GM18867 (cell line): ENCODE measurements around the gene LDB3.

Source experiments
- ATAC-seq: cut with Tn5 transposase; IDR thresholded peaks from one replicate; pipeline ENCODE4 v1.9.1; 2021; ENCODE audit warnings: mild to moderate bottlenecking, moderate library complexity; ENCODE audit not compliant: unreplicated experiment

Gene LDB3

DNA sequence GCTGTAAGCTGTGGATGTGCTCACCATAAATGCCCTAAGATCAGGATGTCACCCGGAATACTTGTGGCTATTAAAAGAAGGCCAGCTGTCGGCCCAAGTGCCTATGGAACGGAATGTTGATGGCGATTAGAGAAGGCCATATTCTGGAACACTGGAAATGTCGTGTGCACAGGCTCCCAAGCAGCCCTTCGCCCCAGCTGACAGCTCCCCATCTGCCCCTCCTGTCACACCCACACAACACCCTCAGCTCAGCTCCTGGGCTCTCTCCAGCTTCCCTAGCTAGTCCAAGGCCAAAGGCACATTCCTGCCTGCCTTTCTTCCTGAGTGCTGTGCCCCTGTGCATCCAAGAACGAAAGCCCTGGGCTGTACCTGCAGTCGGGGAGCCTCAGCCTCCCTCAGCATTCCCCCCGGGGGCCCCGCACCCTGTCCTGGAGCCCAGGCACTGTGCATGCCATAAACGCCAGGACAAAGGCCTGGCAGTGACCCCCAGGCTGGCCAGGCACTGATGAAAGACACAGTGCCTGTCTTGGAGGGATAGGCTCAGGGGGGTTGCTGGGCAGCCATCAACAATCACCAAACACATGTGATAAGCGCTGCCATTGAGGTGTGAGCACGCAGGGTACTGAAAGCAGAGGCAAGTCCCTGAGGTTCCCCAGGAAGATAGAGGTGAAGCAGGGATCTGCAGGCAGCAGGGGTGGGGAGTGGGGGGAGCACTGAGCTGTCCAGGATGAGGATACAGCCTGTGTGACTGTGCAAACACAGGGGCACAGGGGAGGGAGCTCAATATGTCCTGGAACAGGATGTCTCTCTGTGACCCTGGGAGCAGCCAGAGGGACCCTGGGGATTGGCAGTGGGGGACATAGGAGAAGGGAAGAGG is 3.7 kb upstream of the LDB3 start:
- ATAC-seq = no peak

- no peak for ATAC-seq
These were observed 3.1 kb upstream of the LDB3 start for GRCh38 chr10:86665218-86665607.

DNA sequence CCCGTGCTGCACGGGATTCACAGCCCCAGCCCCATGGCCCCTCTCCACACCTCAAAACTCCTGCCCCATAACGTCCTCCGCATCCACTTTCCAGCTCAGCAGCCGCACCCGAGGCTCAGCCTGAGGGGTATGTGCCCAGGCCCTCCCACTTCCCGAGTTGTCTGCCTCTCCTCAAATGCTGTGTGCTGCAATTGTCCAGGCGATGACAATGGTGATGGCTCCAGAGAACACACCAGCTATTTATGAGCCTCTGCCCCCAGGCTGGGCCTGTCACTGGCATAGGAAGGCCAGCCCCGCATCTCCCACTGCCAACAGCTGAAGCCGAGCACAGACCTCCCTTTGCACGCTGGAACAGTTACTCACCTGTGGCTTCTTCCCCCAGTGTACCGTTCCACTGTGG is 2.4 kb upstream of the LDB3 start:
- no peak for ATAC-seq

- ATAC-seq = no peak
These were observed 1.8 kb upstream of the LDB3 start for GRCh38 chr10:86666538-86666937.

GRCh38 chr10:86667421-86668181 is 710 bp upstream of the LDB3 start:
- no peak for ATAC-seq

DNA sequence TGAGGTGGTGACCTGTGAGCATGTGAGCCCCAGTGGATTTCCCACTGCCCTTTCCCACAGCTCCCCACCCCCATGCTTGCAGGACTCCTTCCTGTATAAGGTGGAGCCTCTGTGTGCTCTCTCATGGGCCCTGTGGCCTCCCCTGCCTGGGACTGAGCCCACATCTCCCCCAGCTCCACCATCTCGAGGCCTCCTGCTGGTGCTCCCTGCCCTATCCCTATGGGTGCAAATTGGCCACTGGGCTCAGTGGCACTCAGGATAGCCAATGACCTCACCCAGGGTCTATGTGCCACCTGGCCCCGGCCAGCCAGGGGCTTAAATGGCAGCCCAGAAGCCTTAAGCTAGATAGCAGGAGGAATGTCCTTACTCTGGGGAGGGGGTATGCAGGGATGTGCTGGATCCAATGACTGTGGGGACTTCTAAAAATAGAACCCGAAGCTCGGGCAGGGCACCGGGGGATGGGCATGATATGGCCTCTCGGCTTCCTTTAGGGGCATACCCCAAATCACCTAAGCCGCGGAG is 2.0 kb downstream of the LDB3 start:
- ATAC-seq = no peak

- ATAC-seq = no peak
These were observed 2.6 kb downstream of the LDB3 start for GRCh38 chr10:86670876-86671275.

- ATAC-seq = no peak
These were observed 3.1 kb downstream of the LDB3 start for GRCh38 chr10:86671419-86671818.

- ATAC-seq = no peak
These were observed 3.8 kb downstream of the LDB3 start for GRCh38 chr10:86671985-86672710.

DNA sequence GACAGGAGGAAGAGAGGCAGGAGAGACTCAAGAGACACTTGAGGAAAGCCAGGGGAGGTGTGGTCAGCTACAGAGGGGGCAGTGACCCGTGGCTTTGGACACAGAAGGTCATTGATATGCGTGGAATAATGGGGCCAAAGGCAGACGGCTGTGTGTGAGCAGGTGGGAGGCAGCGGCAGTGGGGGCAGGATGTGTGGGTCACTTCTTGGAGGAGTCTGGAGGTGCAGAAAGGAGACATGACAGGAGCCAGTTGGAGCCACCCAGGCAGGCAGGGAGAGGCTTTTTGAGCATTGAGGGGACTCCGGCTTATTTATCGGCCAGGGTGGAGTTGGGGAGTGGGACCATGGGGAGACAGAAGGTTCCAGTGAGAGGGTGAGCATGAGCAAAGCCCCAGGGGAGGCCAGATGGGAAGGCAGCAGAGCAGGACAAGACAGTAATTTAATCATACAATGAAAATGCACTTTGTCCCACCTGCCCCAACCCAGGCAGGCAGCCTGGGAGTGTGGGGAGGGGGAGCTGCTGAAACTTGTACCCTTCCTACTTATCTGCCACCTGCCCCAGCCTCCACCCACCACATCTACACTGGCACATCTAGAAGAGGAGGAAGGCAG is 5.0 kb downstream of the LDB3 start:
- no peak for ATAC-seq

GRCh38 chr10:86673827-86674581 is 5.7 kb downstream of the LDB3 start:
- ATAC-seq = no peak

DNA sequence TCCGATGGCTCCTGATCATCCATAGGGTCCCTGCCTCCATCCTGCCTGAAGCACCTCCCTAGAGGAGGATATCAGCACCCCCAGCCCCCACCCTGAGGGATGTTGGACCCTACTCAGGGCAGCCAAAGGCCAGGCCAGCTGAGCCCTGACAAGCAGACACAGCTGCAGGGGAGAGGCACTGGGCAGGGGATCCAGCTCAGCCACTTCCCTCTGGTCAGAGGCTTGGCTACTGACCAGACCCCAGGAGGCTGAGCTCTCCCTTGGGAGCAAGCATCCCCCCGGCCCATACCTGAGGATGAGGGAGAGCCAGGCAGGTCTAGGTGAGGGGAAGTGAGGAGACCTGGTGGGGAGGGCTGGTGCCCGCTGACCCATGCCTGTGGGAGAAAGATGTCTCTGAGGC is 6.6 kb downstream of the LDB3 start:
- ATAC-seq = no peak

DNA sequence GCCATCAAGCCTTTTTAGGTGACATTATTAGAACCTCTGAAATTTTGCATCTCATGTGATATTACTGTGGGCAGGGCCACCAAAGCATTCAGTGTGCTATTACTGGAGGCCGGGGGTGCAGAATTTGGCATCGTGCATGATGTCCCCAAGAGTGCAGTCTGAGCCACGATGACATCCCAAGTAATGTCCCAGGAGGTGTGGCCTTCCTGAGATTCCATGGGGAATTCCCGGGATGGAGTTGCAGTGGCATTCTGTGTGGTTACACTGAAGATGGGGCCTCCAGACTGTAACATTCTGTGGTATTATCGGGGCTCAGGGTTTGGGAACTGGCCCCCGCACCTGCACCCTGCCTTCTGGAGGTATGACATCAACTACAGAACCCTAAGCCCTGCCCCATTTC is 9.1 kb downstream of the LDB3 start:
- ATAC-seq = no peak

- no peak for ATAC-seq
These were observed 10.9 kb downstream of the LDB3 start for GRCh38 chr10:86678999-86679792.

- ATAC-seq = no peak
These were observed 12.7 kb downstream of the LDB3 start for GRCh38 chr10:86681047-86681446.

DNA sequence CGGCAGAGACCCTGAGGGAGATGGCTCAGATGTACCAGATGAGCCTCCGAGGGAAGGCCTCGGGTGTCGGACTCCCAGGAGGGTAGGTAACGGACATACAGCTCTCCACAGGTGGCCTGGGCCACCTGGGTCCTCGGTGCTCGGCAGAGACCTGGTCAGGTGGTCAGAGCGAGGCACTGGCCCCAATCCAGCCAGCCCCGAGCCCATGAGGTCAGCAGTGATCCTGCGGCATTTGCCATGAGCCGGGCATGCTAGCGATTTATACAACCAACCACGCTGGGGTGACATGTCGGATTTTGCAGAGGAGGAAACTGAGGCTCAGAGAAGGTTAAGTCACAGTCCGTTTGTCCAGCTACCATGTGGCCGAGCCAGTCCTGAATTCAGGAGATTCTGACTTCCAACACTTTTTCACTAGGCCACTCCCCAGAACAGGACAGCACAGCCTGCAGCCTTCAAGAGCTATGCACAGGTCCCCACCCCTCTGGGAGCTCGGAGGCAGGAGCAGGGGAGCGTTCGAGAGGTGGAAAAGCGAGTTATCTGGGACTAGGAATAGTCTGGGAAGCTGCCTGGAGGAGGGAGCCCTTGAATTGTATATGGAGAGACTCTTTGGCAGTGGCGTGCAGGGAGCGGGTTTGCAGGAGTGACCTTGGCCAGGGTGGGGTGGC is 13.5 kb downstream of the LDB3 start:
- ATAC-seq = no peak

GRCh38 chr10:86682675-86683074 is 14.4 kb downstream of the LDB3 start:
- no peak for ATAC-seq

DNA sequence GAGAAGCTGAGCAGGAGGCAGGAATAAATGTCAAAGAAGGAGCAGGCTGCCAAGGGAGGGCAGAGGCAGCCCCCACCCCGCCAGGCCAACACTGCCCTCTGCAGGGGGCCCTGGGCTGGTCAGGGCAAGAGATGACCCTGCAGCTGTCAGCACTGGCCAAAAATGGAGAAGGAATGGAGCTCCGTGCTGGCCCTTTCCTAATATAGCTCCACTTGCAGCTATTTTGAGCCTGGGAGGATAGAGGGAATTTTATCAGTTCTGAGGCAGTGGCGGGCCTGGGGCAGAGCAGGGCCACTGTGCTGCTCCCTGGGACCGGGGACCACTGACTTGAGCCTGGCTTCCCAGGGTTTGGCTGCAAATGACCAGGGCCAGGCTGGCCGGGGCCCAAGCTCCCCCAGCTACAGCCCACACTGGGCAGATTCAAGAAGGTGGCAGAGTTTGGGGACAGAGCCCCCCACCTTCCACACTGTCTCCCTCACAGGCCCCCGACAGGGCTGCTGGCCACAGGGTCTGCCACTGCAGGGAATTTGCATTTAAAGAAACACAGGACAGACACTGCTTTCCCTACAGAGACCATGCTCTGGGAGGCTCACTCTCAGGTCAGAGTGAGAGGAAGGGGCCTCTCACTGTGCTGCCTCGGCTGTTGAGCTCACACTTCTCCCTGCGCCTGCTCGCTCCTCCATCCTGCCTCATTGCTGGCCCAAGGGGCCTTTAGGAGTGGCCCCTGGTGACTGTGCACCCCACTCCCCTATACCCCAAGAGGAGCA is 16.2 kb downstream of the LDB3 start:
- ATAC-seq = no peak
